A549 treated with AZD2906 at 1 μM for 4 hours (cell line): ENCODE data around the gene PHC1. TPM values are rescaled to one million over a fixed set of nuclear protein-coding genes. Genes with fewer than 3 reads are reported as not detected.

Experiments
- total RNA-seq: library from RNA; stranded (reverse); fragments of 200-300 nt; extraction: Qiagen RNA extraction; gene quantifications from 5 replicates; pipeline ENCODE4 v1.2.3, GENCODE V29; 2022

The PHC1 gene
- total RNA-seq = 7.2 to 11.6 TPM (median 9.1 TPM) in 5 replicates

GRCh38 chr12:8914033-8914715 is at the start of gene PHC1:
Gene PHC1 (plus strand): TSS chr12:8914509. CDS start chr12:8917678, 3,169 bp downstream.

GRCh38 chr12:8949342-8950220 is 35.3 kb downstream of the PHC1 start, which contains the start of gene M6PR:
Gene M6PR (minus strand): TSS chr12:8949645. CDS start chr12:8946404, 3,241 bp downstream.

GRCh38 chr12:8989413-8989812 is 75.1 kb downstream of the PHC1 start, which contains the start of gene KLRG1:
Gene KLRG1 (plus strand): TSS chr12:8989546. CDS start chr12:8989636, 90 bp downstream.

Other genes starting within 250 kb of the PHC1 start
- gene RIMKLB, start 216.5 kb upstream of the PHC1 start, total RNA-seq = 18.0 to 21.2 TPM (median 20.3 TPM) in 5 replicates
- not detected in 5 replicates for gene A2ML1, start 91.9 kb upstream of the PHC1 start, total RNA-seq
- gene M6PR, start 35.1 kb downstream of the PHC1 start, total RNA-seq = 133 to 166 TPM (median 147 TPM) in 5 replicates
- 1.1 to 1.8 TPM (median 1.6 TPM) in 5 replicates for gene KLRG1, start 75.0 kb downstream of the PHC1 start, total RNA-seq
- gene A2M, start 201.4 kb downstream of the PHC1 start, total RNA-seq = 0.14 to 0.24 TPM (median 0.14 TPM) in 4 of 5 replicates, not detected in the other